Small intestine (tissue), 7 donors: Measurements from ENCODE around the gene RALB. TPM values are rescaled to one million over a fixed set of nuclear protein-coding genes. Genes with fewer than 3 reads are reported as not detected.

Experiments
- DNase-seq, 2 donors: peaks; one replicate each; pipeline versions ENCODE4 v3.0.0 to v3.0.0-alpha.2; 2013
- FAIRE-seq: peaks from 2 replicates; lab custom pipeline; 2012; peaks lifted over from hg19 to GRCh38; lab: Jason Lieb, UNC
- H3K27ac ChIP-seq, 3 donors: one replicate each; pipeline ENCODE4 v1.5.1; 2013; ENCODE audit warnings: low read length in 2 of 3, mild to moderate bottlenecking in 2 of 3, control low read depth in 1 of 3, inconsistent platforms in 1 of 3, low read depth in 1 of 3, moderate library complexity in 1 of 3
- H3K27me3 ChIP-seq, 3 donors: one replicate each; pipeline ENCODE4 v1.6.1; 2013; ENCODE audit warnings: low read length in 3 of 3, inconsistent platforms in 1 of 3; ENCODE audit not compliant: control insufficient read depth in 3 of 3, insufficient read depth in 3 of 3
- H3K36me3 ChIP-seq, 3 donors: one replicate each; pipeline ENCODE4 v1.6.1; 2013; ENCODE audit warnings: low read length in 3 of 3, inconsistent platforms in 1 of 3, low read depth in 1 of 3, mild to moderate bottlenecking in 1 of 3, moderate library complexity in 1 of 3; ENCODE audit not compliant: control insufficient read depth in 3 of 3, insufficient read depth in 2 of 3
- H3K4me1 ChIP-seq, 3 donors: one replicate each; pipeline ENCODE4 v1.6.1; 2013; ENCODE audit warnings: low read length in 2 of 3, inconsistent platforms in 1 of 3, low read depth in 1 of 3, mild to moderate bottlenecking in 1 of 3, moderate library complexity in 1 of 3; ENCODE audit not compliant: control insufficient read depth in 3 of 3, insufficient read depth in 2 of 3
- H3K4me3 ChIP-seq, 3 donors: one replicate each; pipeline ENCODE4 v1.5.1; 2013; ENCODE audit warnings: low read length in 3 of 3, control low read depth in 1 of 3, inconsistent platforms in 1 of 3, low read depth in 1 of 3, mild to moderate bottlenecking in 1 of 3, moderate library complexity in 1 of 3
- H3K9me3 ChIP-seq, 2 donors: one replicate each; pipeline ENCODE4 v1.6.1; 2013; ENCODE audit warnings: low read depth in 1 of 2, low read length in 1 of 2; ENCODE audit not compliant: control insufficient read depth in 2 of 2, insufficient read depth in 1 of 2
- WGBS, 3 donors: extraction: QIAGEN DNeasy Blood & Tissue Kit; methylation state at CpG; one replicate each; pipeline ENCODE4 v1.1.7; 2013; 5-methylcytosine and 5-hydroxymethylcytosine counted together
- polyA plus RNA-seq, 4 donors: library from polyadenylated mRNA; stranded (reverse) in 3 of 4; unstranded in 1 of 4; fragments of 200-250 nt in 3 of 4; fragments of 120-200 nt in 1 of 4; gene quantifications; one replicate each; pipeline versions ENCODE4 v1.2.1 to v1.2.3, GENCODE V29; 2013
- donor health status: healthy with polysubstance abuse.
- donor health status: control.
- donor health status: control.
- donor health status: Bipolar disorder and iron deficiency.
- donor health status: healthy.

The RALB gene
- polyA plus RNA-seq, 4 donors, result 61.8 to 141 (median 75.3) TPM

GRCh38 chr2:120323214-120323613, 70.6 kb downstream of the RALB start:
- WGBS, 3 donors, result 69 to 70% (median 69%) methylated on average over 10 of the region's 10 CpGs
- no peaks in the 10 kb centered on the region for H3K9me3 ChIP-seq
- DNase-seq (no peak), FAIRE-seq (no peak)
- no peak overlapping the region for H3K4me3 ChIP-seq
- no peaks in the 10 kb centered on the region for H3K36me3 ChIP-seq
- H3K4me1 ChIP-seq, result no peaks in the 10 kb centered on the region
- H3K27me3 ChIP-seq, result peaks cover 0 to 8% (median 1%) of the 10 kb centered on the region in 3 donors
- H3K27ac ChIP-seq, result no peak overlapping the region

- 64 to 78% (median 65%) methylated on average over 9 to 10 of the region's 10 CpGs for WGBS, 3 donors
- no peaks in the 10 kb centered on the region for H3K4me1 ChIP-seq
- H3K27me3 ChIP-seq, result peaks cover 0 to 8% (median 1%) of the 10 kb centered on the region in 3 donors
- no peak for FAIRE-seq
- H3K4me3 ChIP-seq, result no peak overlapping the region
- no peak for DNase-seq
- H3K27ac ChIP-seq, result no peak overlapping the region
- H3K36me3 ChIP-seq, result no peaks in the 10 kb centered on the region
- H3K9me3 ChIP-seq, result no peaks in the 10 kb centered on the region
Observed at GRCh38 chr2:120323807-120324399, 71.3 kb downstream of the RALB start.

- H3K27me3 ChIP-seq, result peaks cover 0 to 18% (median 1%) of the 10 kb centered on the region in 3 donors
- H3K4me1 ChIP-seq, result no peaks in the 10 kb centered on the region
- H3K4me3 ChIP-seq, result no peak overlapping the region
- H3K9me3 ChIP-seq, result no peaks in the 10 kb centered on the region
- 88 to 93% (median 91%) methylated on average over 7 of the region's 7 CpGs for WGBS, 3 donors
- DNase-seq (no peak), FAIRE-seq (no peak)
- H3K36me3 ChIP-seq, result no peaks in the 10 kb centered on the region
- H3K27ac ChIP-seq, result no peak overlapping the region
Observed at GRCh38 chr2:120324933-120325332, 72.3 kb downstream of the RALB start.

GRCh38 chr2:120326066-120326465, 73.4 kb downstream of the RALB start:
- DNase-seq (no peak), FAIRE-seq (no peak)
- H3K36me3 ChIP-seq, result no peaks in the 10 kb centered on the region
- no peak overlapping the region for H3K27ac ChIP-seq
- 75 to 80% (median 80%) methylated on average over 9 of the region's 9 CpGs for WGBS, 3 donors
- H3K27me3 ChIP-seq, result peaks cover 0 to 16% (median 1%) of the 10 kb centered on the region in 3 donors
- no peaks in the 10 kb centered on the region for H3K4me1 ChIP-seq
- H3K4me3 ChIP-seq, result no peak overlapping the region
- no peaks in the 10 kb centered on the region for H3K9me3 ChIP-seq

GRCh38 chr2:120330946-120331822, 78.5 kb downstream of the RALB start:
- Histone ChIP-seq H3K4me1 (no peaks in the 10 kb centered on the region), H3K27ac (no peak overlapping the region), H3K36me3 (no peaks in the 10 kb centered on the region), H3K27me3 (peaks cover 0 to 27% (median 3%) of the 10 kb centered on the region in 3 donors), H3K4me3 (no peak overlapping the region), H3K9me3 (peaks cover 0 to 5% of the 10 kb centered on the region in 2 donors)
- WGBS, 3 donors, result 65 to 74% (median 71%) methylated on average over 24 of the region's 24 CpGs
- DNase-seq (no peak), FAIRE-seq (no peak)

- DNase-seq (no peak), FAIRE-seq (no peak)
- Histone ChIP-seq H3K27ac (no peak overlapping the region), H3K36me3 (no peaks in the 10 kb centered on the region), H3K4me3 (no peak overlapping the region), H3K27me3 (peaks cover 0 to 25% (median 3%) of the 10 kb centered on the region in 3 donors), H3K9me3 (peaks cover 0 to 5% of the 10 kb centered on the region in 2 donors), H3K4me1 (no peaks in the 10 kb centered on the region)
- WGBS, 3 donors, result 42 to 57% (median 51%) methylated on average over 4 of the region's 4 CpGs
Observed at GRCh38 chr2:120331903-120332302, 79.3 kb downstream of the RALB start.

GRCh38 chr2:120332384-120332783, 79.7 kb downstream of the RALB start:
- Histone ChIP-seq H3K4me1 (no peaks in the 10 kb centered on the region), H3K9me3 (peaks cover 0 to 5% of the 10 kb centered on the region in 2 donors), H3K36me3 (no peaks in the 10 kb centered on the region), H3K27ac (no peak overlapping the region), H3K27me3 (peaks cover 0 to 23% (median 3%) of the 10 kb centered on the region in 3 donors), H3K4me3 (no peak overlapping the region)
- WGBS, 3 donors, result 84 to 89% (median 85%) methylated on average over 6 of the region's 6 CpGs
- DNase-seq, result no peak
- no peak for FAIRE-seq

GRCh38 chr2:120334068-120334467, 81.4 kb downstream of the RALB start:
- H3K4me1 ChIP-seq, result no peaks in the 10 kb centered on the region
- FAIRE-seq (no peak), DNase-seq (no peak)
- H3K4me3 ChIP-seq, result no peak overlapping the region
- peaks cover 0 to 5% of the 10 kb centered on the region in 2 donors for H3K9me3 ChIP-seq
- no peaks in the 10 kb centered on the region for H3K36me3 ChIP-seq
- peaks cover 0 to 24% (median 3%) of the 10 kb centered on the region in 3 donors for H3K27me3 ChIP-seq
- 91 to 100% (median 92%) methylated on average over 1 of the region's 1 CpG for WGBS, 3 donors
- no peak overlapping the region for H3K27ac ChIP-seq
